Loucy (cell line): ENCODE results near the gene ZFYVE28.

Experiments
- H2AFZ ChIP-seq: fragments of 200-600 bp; sonication (generic); 2 replicates; pipeline ENCODE4 v1.6.0; 2016; ENCODE audit warnings: antibody characterized with exemption, mild to moderate bottlenecking, low read length, moderate library complexity
- H3F3A ChIP-seq: fragments of 200-600 bp; 2 replicates; pipeline ENCODE4 v1.6.0; 2016; ENCODE audit warnings: antibody characterized with exemption, low read depth, mild to moderate bottlenecking
- H3K27me3 ChIP-seq: fragments of 200-600 bp; sonication (generic); 2 replicates; pipeline ENCODE4 v1.6.1; 2014; ENCODE audit warnings: low read length, mild to moderate bottlenecking; ENCODE audit not compliant: insufficient read depth, poor library complexity, severe bottlenecking
- H3K36me3 ChIP-seq: fragments of 200-600 bp; sonication (generic); 2 replicates; pipeline ENCODE4 v1.6.1; 2016; ENCODE audit warnings: low read length; ENCODE audit not compliant: insufficient read depth
- H3K4me1 ChIP-seq: fragments of 200-600 bp; sonication (generic); 2 replicates; pipeline ENCODE4 v1.5.1; 2014; ENCODE audit warnings: low read length, mild to moderate bottlenecking; ENCODE audit not compliant: insufficient read depth, poor library complexity, severe bottlenecking
- H3K4me2 ChIP-seq: fragments of 200-600 bp; sonication (generic); 2 replicates; pipeline ENCODE4 v1.6.0; 2014; ENCODE audit warnings: antibody characterized with exemption, low read length, low read depth, mild to moderate bottlenecking; ENCODE audit not compliant: poor library complexity, severe bottlenecking
- H3K4me3 ChIP-seq: fragments of 200-600 bp; sonication (generic); 2 replicates; pipeline ENCODE4 v1.5.1; 2014; ENCODE audit warnings: low read length, mild to moderate bottlenecking, mixed read lengths; ENCODE audit not compliant: poor library complexity, severe bottlenecking
- H3K79me2 ChIP-seq: fragments of 200-600 bp; sonication (generic); 2 replicates; pipeline ENCODE4 v1.6.1; 2014; ENCODE audit warnings: low read length; ENCODE audit not compliant: insufficient read depth
- H3K9ac ChIP-seq: fragments of 200-600 bp; sonication (generic); 2 replicates; pipeline ENCODE4 v1.6.0; 2014; ENCODE audit warnings: mild to moderate bottlenecking, low read depth, low read length, moderate library complexity; ENCODE audit not compliant: poor library complexity, severe bottlenecking
- H3K9me2 ChIP-seq: fragments of 200-600 bp; sonication (generic); replicated peaks from 2 replicates; pipeline ENCODE4 v1.6.1; 2016; ENCODE audit warnings: low read depth, low read length, mixed read lengths
- H3K9me3 ChIP-seq: fragments of 200-600 bp; sonication (generic); 2 replicates; pipeline ENCODE4 v1.6.1; 2014; ENCODE audit warnings: mild to moderate bottlenecking, antibody characterized with exemption, low read length, low read depth; ENCODE audit not compliant: insufficient read depth
- H4K20me1 ChIP-seq: fragments of 200-600 bp; sonication (generic); 2 replicates; pipeline ENCODE4 v1.6.0; 2014; ENCODE audit warnings: antibody characterized with exemption, low read length, mild to moderate bottlenecking; ENCODE audit not compliant: insufficient read depth, poor library complexity, severe bottlenecking
- EZH2phosphoT487 ChIP-seq: fragments of 200-600 bp; IDR thresholded peaks from 2 replicates; pipeline ENCODE4 v1.6.1; 2018; ENCODE audit warnings: antibody characterized with exemption, mild to moderate bottlenecking, moderate library complexity, borderline replicate concordance
- TF ChIP-seq, protein P1 (sequence below): fragments of 200-600 bp; sonication (generic); conservative IDR thresholded peaks from 2 replicates; pipeline ENCODE4 v1.5.1; 2014; ENCODE audit warnings: mild to moderate bottlenecking, antibody characterized with exemption, low read length

ZFYVE28 gene

DNA sequence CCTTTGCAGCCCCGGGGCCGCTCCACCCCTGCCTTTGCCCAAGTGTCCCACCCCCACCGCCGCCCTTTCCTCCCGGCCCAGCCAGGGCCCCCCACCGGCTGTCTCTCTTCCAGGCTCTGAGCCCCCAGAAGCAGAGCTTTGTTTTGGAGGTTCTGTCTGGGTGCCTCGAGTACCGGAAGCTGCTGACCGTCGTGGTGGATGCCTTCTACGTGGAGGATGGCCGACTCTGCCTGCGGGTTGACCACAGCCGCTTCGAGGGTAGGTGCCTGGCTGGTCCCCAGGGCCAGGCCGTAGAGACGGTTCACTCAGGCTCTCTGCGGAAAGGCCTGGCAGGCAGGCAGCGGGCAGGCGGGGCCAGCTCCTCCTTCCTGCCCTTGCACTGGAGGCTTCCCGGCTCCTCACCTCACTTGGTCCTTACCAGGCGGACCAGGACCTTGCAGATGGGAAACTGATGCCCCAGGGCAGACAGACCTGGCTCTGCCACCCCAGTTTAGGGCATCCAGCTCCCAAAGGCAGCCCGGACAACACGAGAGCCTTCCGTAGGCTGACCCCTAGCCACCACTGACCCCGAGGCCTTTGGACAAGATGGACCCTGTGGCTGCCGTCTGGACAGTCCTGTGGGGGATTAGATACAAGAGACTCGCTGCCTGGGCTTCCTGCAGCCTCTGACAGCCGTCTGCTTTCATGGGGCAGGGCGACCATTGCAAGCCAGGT is 18.5 kb upstream of the ZFYVE28 start:
- Histone ChIP-seq H3K9me3 (no peaks in the 10 kb centered on the region), H3K4me2 (no peak overlapping the region)

DNA sequence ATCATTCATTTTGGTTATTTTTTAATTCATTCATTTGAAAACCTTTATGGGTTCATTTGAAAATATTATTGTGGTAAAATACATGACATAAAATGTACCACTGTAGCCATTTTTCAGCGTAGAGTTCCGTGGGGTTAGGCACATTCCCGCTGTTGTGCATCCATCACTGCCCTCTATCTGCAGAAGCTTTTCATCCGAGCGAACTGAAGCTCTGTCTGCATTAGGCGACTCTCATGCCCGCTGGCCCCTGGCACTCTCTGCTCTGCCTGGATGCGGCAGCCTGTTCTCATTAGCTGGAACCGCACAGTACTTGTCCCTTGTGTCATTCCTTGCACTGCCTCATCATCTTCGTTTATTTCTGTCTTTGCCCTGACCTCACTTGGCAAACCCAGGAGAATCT is 17.9 kb upstream of the ZFYVE28 start:
- no peak for TF ChIP-seq EZH2phosphoT487
- TF ChIP-seq, protein P1, sequence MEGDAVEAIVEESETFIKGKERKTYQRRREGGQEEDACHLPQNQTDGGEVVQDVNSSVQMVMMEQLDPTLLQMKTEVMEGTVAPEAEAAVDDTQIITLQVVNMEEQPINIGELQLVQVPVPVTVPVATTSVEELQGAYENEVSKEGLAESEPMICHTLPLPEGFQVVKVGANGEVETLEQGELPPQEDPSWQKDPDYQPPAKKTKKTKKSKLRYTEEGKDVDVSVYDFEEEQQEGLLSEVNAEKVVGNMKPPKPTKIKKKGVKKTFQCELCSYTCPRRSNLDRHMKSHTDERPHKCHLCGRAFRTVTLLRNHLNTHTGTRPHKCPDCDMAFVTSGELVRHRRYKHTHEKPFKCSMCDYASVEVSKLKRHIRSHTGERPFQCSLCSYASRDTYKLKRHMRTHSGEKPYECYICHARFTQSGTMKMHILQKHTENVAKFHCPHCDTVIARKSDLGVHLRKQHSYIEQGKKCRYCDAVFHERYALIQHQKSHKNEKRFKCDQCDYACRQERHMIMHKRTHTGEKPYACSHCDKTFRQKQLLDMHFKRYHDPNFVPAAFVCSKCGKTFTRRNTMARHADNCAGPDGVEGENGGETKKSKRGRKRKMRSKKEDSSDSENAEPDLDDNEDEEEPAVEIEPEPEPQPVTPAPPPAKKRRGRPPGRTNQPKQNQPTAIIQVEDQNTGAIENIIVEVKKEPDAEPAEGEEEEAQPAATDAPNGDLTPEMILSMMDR = 0 out of 2 replicates have a peak, but pooled peaks have one; percentile 18
- no peaks in the 10 kb centered on the region for H4K20me1 ChIP-seq
- H2AFZ ChIP-seq = no peak overlapping the region
- H3K4me3 ChIP-seq = no peak overlapping the region
- H3K79me2 ChIP-seq = no peaks in the 10 kb centered on the region
- H3K4me1 ChIP-seq = peaks cover under 1% of the 10 kb centered on the region
- no peaks in the 10 kb centered on the region for H3K9me2 ChIP-seq
- H3K27me3 ChIP-seq = no peaks in the 10 kb centered on the region
- no peak overlapping the region for H3K9ac ChIP-seq
- H3F3A ChIP-seq = no peaks in the 10 kb centered on the region
- no peaks in the 10 kb centered on the region for H3K36me3 ChIP-seq
- H3K9me3 ChIP-seq = no peaks in the 10 kb centered on the region
- no peak overlapping the region for H3K4me2 ChIP-seq

More for the DNA sequence above, 18.5 kb upstream of the ZFYVE28 start:
- H3K9ac ChIP-seq = no peak overlapping the region
- no peaks in the 10 kb centered on the region for H4K20me1 ChIP-seq
- TF ChIP-seq, protein P1 = no peak
- TF ChIP-seq EZH2phosphoT487 = no peak
- no peaks in the 10 kb centered on the region for H3K36me3 ChIP-seq
- H3K79me2 ChIP-seq = no peaks in the 10 kb centered on the region
- no peak overlapping the region for H2AFZ ChIP-seq
- no peak overlapping the region for H3K4me3 ChIP-seq
- H3K9me2 ChIP-seq = no peaks in the 10 kb centered on the region
- H3F3A ChIP-seq = no peaks in the 10 kb centered on the region
- H3K27me3 ChIP-seq = no peaks in the 10 kb centered on the region
- H3K4me1 ChIP-seq = peaks cover 6% of the 10 kb centered on the region

DNA sequence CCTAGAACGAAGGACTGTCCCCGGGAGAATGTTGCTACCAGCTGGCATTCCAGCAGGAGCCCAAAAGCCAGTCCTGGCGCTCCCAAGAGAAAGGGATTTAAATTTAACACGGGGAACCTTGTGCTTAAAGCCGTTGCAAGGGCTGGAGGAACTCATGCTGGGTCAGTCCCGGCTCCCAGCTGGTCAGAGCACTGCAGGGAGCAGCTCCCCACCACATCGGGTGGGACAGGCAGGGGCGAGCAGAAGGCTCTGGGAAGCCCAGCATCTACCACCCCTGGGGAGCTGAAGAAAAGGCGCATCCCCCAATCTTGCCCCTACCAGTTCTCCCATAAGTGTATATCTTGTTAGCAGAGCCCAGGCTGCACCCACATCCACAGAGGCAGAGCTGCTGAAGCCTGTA is 16.0 kb upstream of the ZFYVE28 start:
- Histone ChIP-seq H2AFZ (no peak overlapping the region), H3K4me1 (no peaks in the 10 kb centered on the region), H3K9me3 (no peaks in the 10 kb centered on the region), H3K79me2 (no peaks in the 10 kb centered on the region), H3K9me2 (no peaks in the 10 kb centered on the region), H3K27me3 (no peaks in the 10 kb centered on the region), H3F3A (no peaks in the 10 kb centered on the region), H3K9ac (no peak overlapping the region), H3K36me3 (no peaks in the 10 kb centered on the region), H3K4me2 (no peak overlapping the region), H4K20me1 (no peaks in the 10 kb centered on the region), H3K4me3 (no peak overlapping the region)
- no peak for TF ChIP-seq EZH2phosphoT487
- TF ChIP-seq, protein P1 = no peak
